Measurements from ENCODE around the gene SYNDIG1.

Gene SYNDIG1

GRCh38 chr20:24494460-24494920, 25.1 kb downstream of the SYNDIG1 start:
- no peak overlapping the region for H3K4me3 ChIP-seq (ENCODE audit: low read length)
- DNase-seq (ENCODE audit: low read depth): no peak
- TF ChIP-seq CTCF (IDR thresholded peaks at IDR 0.05; ENCODE audit: insufficient read depth, low read depth, low read length, missing control alignments): no peak

- H3K4me3 ChIP-seq (ENCODE audit: low read length): no peak overlapping the region
- no peak for TF ChIP-seq CTCF (IDR thresholded peaks at IDR 0.05; ENCODE audit: insufficient read depth, low read depth, low read length, missing control alignments)
- no peak for DNase-seq (ENCODE audit: low read depth)
Observed at GRCh38 chr20:24495266-24495665, 25.8 kb downstream of the SYNDIG1 start.

- DNase-seq (ENCODE audit: low read depth): peak; percentile 77
Observed at GRCh38 chr20:24497851-24498250, 28.4 kb downstream of the SYNDIG1 start.

GRCh38 chr20:24498641-24499040, 29.2 kb downstream of the SYNDIG1 start:
- no peak for DNase-seq (ENCODE audit: low read depth)

More at GRCh38 chr20:24497851-24498250, 28.4 kb downstream of the SYNDIG1 start:
- no peak overlapping the region for H3K4me3 ChIP-seq (ENCODE audit: low read length)
- TF ChIP-seq CTCF (IDR thresholded peaks at IDR 0.05; ENCODE audit: insufficient read depth, low read depth, low read length, missing control alignments): no peak

GRCh38 chr20:24499472-24499871, 30.0 kb downstream of the SYNDIG1 start:
- H3K4me3 ChIP-seq (ENCODE audit: low read length): no peak overlapping the region
- DNase-seq (ENCODE audit: low read depth): no peak
- TF ChIP-seq CTCF (IDR thresholded peaks at IDR 0.05; ENCODE audit: insufficient read depth, low read depth, low read length, missing control alignments): no peak

More at GRCh38 chr20:24498641-24499040, 29.2 kb downstream of the SYNDIG1 start:
- no peak overlapping the region for H3K4me3 ChIP-seq (ENCODE audit: low read length)
- no peak for TF ChIP-seq CTCF (IDR thresholded peaks at IDR 0.05; ENCODE audit: insufficient read depth, low read depth, low read length, missing control alignments)

GRCh38 chr20:24501764-24502556, 32.5 kb downstream of the SYNDIG1 start:
- no peak for TF ChIP-seq CTCF (IDR thresholded peaks at IDR 0.05; ENCODE audit: insufficient read depth, low read depth, low read length, missing control alignments)
- peak; percentile 50 for DNase-seq (ENCODE audit: low read depth)
- H3K4me3 ChIP-seq (ENCODE audit: low read length): no peak overlapping the region

GRCh38 chr20:24502661-24503060, 33.2 kb downstream of the SYNDIG1 start:
- TF ChIP-seq CTCF (IDR thresholded peaks at IDR 0.05; ENCODE audit: insufficient read depth, low read depth, low read length, missing control alignments): no peak
- DNase-seq (ENCODE audit: low read depth): no peak
- no peak overlapping the region for H3K4me3 ChIP-seq (ENCODE audit: low read length)

Data from epithelial cell of esophagus (primary cell).